H1 (cell line): ENCODE data around the gene SF3A2. TPM values are rescaled to one million over a fixed set of nuclear protein-coding genes. Genes with fewer than 3 reads are reported as not detected.

Experiments used
- CTCF ChIA-PET: fragments of 300-600 bp; sonication (Branson Sonifier 250); formaldehyde crosslinking; loops from one replicate; lab custom pipeline; 2021; ENCODE audit not compliant: partially characterized antibody; lab: Charles Lee
- POLR2A ChIA-PET: fragments of 300-600 bp; sonication (Branson Sonifier 250); formaldehyde crosslinking; loops from one replicate; lab custom pipeline; 2021; ENCODE audit warnings: inconsistent platforms; ENCODE audit not compliant: partially characterized antibody; lab: Charles Lee
- DNase-seq, 2 experiments: peaks; one replicate each; pipeline versions ENCODE4 v3.0.0 to v3.0.0-alpha.2; 2010 to 2022; ENCODE audit warnings: low spot score in 2 of 2, low read depth in 1 of 2, mixed read lengths in 1 of 2
- FAIRE-seq: peaks from 2 replicates; lab custom pipeline; 2011; peaks lifted over from hg19 to GRCh38; lab: Jason Lieb, UNC
- H2AFZ ChIP-seq: 2 replicates; pipeline ENCODE4 v1.8.1; 2012; ENCODE audit warnings: low read length, inconsistent platforms
- H2AK5ac ChIP-seq: 2 replicates; pipeline ENCODE4 v1.6.1; 2013; ENCODE audit warnings: low read depth, low read length
- H2BK120ac ChIP-seq: replicated peaks from 2 replicates; pipeline ENCODE3; 2013; ENCODE audit warnings: low read depth, low read length, inconsistent platforms
- H2BK12ac ChIP-seq: 2 replicates; pipeline ENCODE4 v1.6.1; 2013; ENCODE audit warnings: low read depth, low read length
- H2BK15ac ChIP-seq: 2 replicates; pipeline ENCODE4 v1.6.1; 2013; ENCODE audit warnings: low read length
- H2BK20ac ChIP-seq: 2 replicates; pipeline ENCODE4 v1.6.1; 2013; ENCODE audit warnings: low read length
- H2BK5ac ChIP-seq: 2 replicates; pipeline ENCODE4 v1.6.1; 2013; ENCODE audit warnings: low read depth, low read length
- H3K14ac ChIP-seq: 2 replicates; pipeline ENCODE4 v1.6.1; 2013; ENCODE audit warnings: inconsistent platforms; ENCODE audit not compliant: insufficient read length
- H3K18ac ChIP-seq: 2 replicates; pipeline ENCODE4 v1.6.1; 2013; ENCODE audit warnings: low read length; ENCODE audit errors: extremely low read depth
- H3K23ac ChIP-seq: 2 replicates; pipeline ENCODE4 v1.6.1; 2013; ENCODE audit warnings: inconsistent platforms; ENCODE audit not compliant: insufficient read length
- H3K23me2 ChIP-seq: 2 replicates; pipeline ENCODE4 v1.6.1; 2013; ENCODE audit warnings: low read depth, low read length
- H3K27ac ChIP-seq: 2 replicates; pipeline ENCODE4 v1.6.1; 2011; ENCODE audit warnings: low read depth, low read length, inconsistent platforms
- H3K27me3 ChIP-seq, 4 experiments: replicated peaks in 1 of 4; 1 replicate in 1 of 4; 2 replicates in 3 of 4; pipeline versions ENCODE4 v1.6.1 to v1.8.1; 2011 to 2013; ENCODE audit warnings: low read length in 3 of 4, mild to moderate bottlenecking in 3 of 4, inconsistent platforms in 2 of 4, mixed read lengths in 2 of 4, moderate library complexity in 1 of 4; ENCODE audit not compliant: control insufficient read depth in 3 of 4, insufficient read depth in 3 of 4; ENCODE audit errors: extremely low read depth in 1 of 4
- H3K36me3 ChIP-seq, 4 experiments: 2 replicates each; pipeline versions ENCODE4 v1.6.1 to v1.8.1; 2011 to 2013; ENCODE audit warnings: mild to moderate bottlenecking in 4 of 4, low read length in 3 of 4, moderate library complexity in 2 of 4, control low read depth in 1 of 4, inconsistent platforms in 1 of 4; ENCODE audit not compliant: insufficient read depth in 4 of 4, control insufficient read depth in 2 of 4
- H3K4ac ChIP-seq: replicated peaks from 2 replicates; pipeline ENCODE3; 2013; ENCODE audit warnings: low read length, low read depth, mixed read lengths, inconsistent platforms; ENCODE audit not compliant: insufficient read length
- H3K4me1 ChIP-seq, 4 experiments: replicated peaks in 1 of 4; 1 replicate in 1 of 4; 2 replicates in 3 of 4; pipeline versions ENCODE4 v1.6.1 to v1.8.1; 2011 to 2013; ENCODE audit warnings: low read length in 3 of 4, inconsistent platforms in 2 of 4, mixed read lengths in 1 of 4; ENCODE audit not compliant: insufficient read depth in 4 of 4, control insufficient read depth in 3 of 4
- H3K4me2 ChIP-seq, 2 experiments: 2 replicates each; pipeline versions ENCODE4 v1.6.1 to v1.8.1; 2011 to 2013; ENCODE audit warnings: low read depth in 2 of 2, low read length in 2 of 2, control low read depth in 1 of 2, inconsistent platforms in 1 of 2, mild to moderate bottlenecking in 1 of 2; ENCODE audit not compliant: insufficient read depth in 1 of 2
- H3K4me3 ChIP-seq, 4 experiments: fragments of 200-600, 300-600 bp in 1 of 4; sonication (generic), shearing (Covaris generic), sonication (Bioruptor Twin) in 1 of 4; 2 replicates each; pipeline versions ENCODE4 v1.5.1 to v1.8.1; 2011 to 2016; ENCODE audit warnings: low read length in 4 of 4, low read depth in 3 of 4, control low read depth in 2 of 4, inconsistent platforms in 2 of 4, mild to moderate bottlenecking in 2 of 4, mixed read lengths in 1 of 4, moderate library complexity in 1 of 4; ENCODE audit not compliant: insufficient read depth in 2 of 4; ENCODE audit errors: extremely low read depth in 1 of 4
- H3K56ac ChIP-seq: replicated peaks from 2 replicates; pipeline ENCODE3; 2013; ENCODE audit warnings: low read depth, mild to moderate bottlenecking, mixed read lengths, low read length, inconsistent platforms; ENCODE audit not compliant: insufficient read length
- H3K79me1 ChIP-seq: 2 replicates; pipeline ENCODE4 v1.6.1; 2013; ENCODE audit warnings: low read depth, low read length, control low read depth
- H3K79me2 ChIP-seq, 2 experiments: 2 replicates each; pipeline versions ENCODE4 v1.6.1 to v1.8.1; 2012 to 2013; ENCODE audit warnings: low read length in 2 of 2, mild to moderate bottlenecking in 2 of 2, inconsistent platforms in 1 of 2; ENCODE audit not compliant: insufficient read depth in 2 of 2, control insufficient read depth in 1 of 2
- H3K9ac ChIP-seq, 4 experiments: replicated peaks in 1 of 4; 1 replicate in 1 of 4; 2 replicates in 3 of 4; pipeline versions ENCODE4 v1.6.1 to v1.8.1; 2011 to 2013; ENCODE audit warnings: low read depth in 3 of 4, low read length in 3 of 4, control low read depth in 2 of 4, mild to moderate bottlenecking in 2 of 4, moderate library complexity in 2 of 4, inconsistent platforms in 1 of 4; ENCODE audit errors: extremely low read depth in 1 of 4
- H3K9me3 ChIP-seq, 2 experiments: 2 replicates each; pipeline versions ENCODE4 v1.6.1 to v1.8.1; 2012 to 2013; ENCODE audit warnings: mild to moderate bottlenecking in 2 of 2, moderate library complexity in 2 of 2, control low read depth in 1 of 2, inconsistent platforms in 1 of 2, low read depth in 1 of 2, low read length in 1 of 2, mixed read lengths in 1 of 2; ENCODE audit not compliant: insufficient read depth in 2 of 2
- H4K20me1 ChIP-seq, 2 experiments: replicated peaks in 1 of 2; 2 replicates each; pipeline versions ENCODE3 to v1.8.1; 2011 to 2013; ENCODE audit warnings: inconsistent platforms in 2 of 2, low read length in 2 of 2, mild to moderate bottlenecking in 1 of 2; ENCODE audit not compliant: insufficient read depth in 2 of 2, control insufficient read depth in 1 of 2
- H4K5ac ChIP-seq: 2 replicates; pipeline ENCODE4 v1.6.1; 2013; ENCODE audit warnings: low read length, low read depth, mixed read lengths, inconsistent platforms; ENCODE audit not compliant: insufficient read length
- H4K8ac ChIP-seq: 2 replicates; pipeline ENCODE4 v1.8.0; 2013; ENCODE audit warnings: mild to moderate bottlenecking, moderate library complexity, low read length, inconsistent platforms; ENCODE audit not compliant: insufficient read depth; ENCODE audit errors: extremely low read depth
- H4K91ac ChIP-seq: replicated peaks from 2 replicates; pipeline ENCODE3; 2013; ENCODE audit warnings: low read length, mixed read lengths, inconsistent platforms; ENCODE audit not compliant: insufficient read length
- CBX5 ChIP-seq: fragments of 300-800, 300-1000 bp; sonication (generic); IDR thresholded peaks from 2 replicates; pipeline ENCODE4 v1.7.1; 2016; ENCODE audit warnings: antibody characterized with exemption, low read length, low read depth
- RNF2 ChIP-seq: fragments of 200-900, 300-1000 bp; sonication (generic); IDR thresholded peaks from 2 replicates; pipeline ENCODE4 v1.7.1; 2016; ENCODE audit warnings: borderline replicate concordance, low read depth, mild to moderate bottlenecking, antibody characterized with exemption, low read length; ENCODE audit not compliant: poor library complexity, severe bottlenecking; ENCODE audit errors: missing control alignments
- TBP ChIP-seq: IDR thresholded peaks from 2 replicates; pipeline ENCODE4 v1.6.1; 2011; ENCODE audit warnings: low read depth, low read length, improper control_type of control experiment
- WGBS, 2 experiments: shearing (Covaris generic) in 1 of 2; methylation state at CpG; one replicate each; pipeline versions ENCODE4 v1.1.6 to v1.1.7; 2013 to 2015; ENCODE audit warnings: low lambda C conversion rate in 2 of 2, mixed read lengths in 2 of 2, inconsistent platforms in 1 of 2, low coverage in 1 of 2, missing lambda C conversion rate in 1 of 2; ENCODE audit not compliant: insufficient replicate concordance in 2 of 2, insufficient coverage in 1 of 2, insufficient read length in 1 of 2; ENCODE audit errors: extremely low coverage in 1 of 2, missing lambda C conversion rate in 1 of 2; 5-methylcytosine and 5-hydroxymethylcytosine counted together
- polyA plus RNA-seq, 7 experiments: library from polyadenylated mRNA; depleted of rRNA in 3 of 7; stranded (reverse) in 5 of 7; unstranded in 2 of 7; fragments of >200 nt in 5 of 7; fragments of 200-250 nt in 2 of 7; gene quantifications; 1 replicate in 5 of 7; 2 replicates in 1 of 7; 4 replicates in 1 of 7; pipeline versions ENCODE4 v1.2.1 to v1.2.3, GENCODE V29; 2011 to 2013; ENCODE audit warnings: missing spikeins in 2 of 7, mixed read lengths in 2 of 7
- total RNA-seq: library from RNA; stranded (reverse); fragmentation: NEBNext Ultra II Directional; extraction: Animal tissue kit (Norgen Biotek cat#: 25700); gene quantifications from 2 replicates; pipeline ENCODE4 v1.2.1, GENCODE V29; 2021

SF3A2 gene
- total and polyA plus RNA-seq, 2 of the 8 experiments (the other 6 are each of a cell fraction or from before 2014, with no cell fraction given): 15.3 to 146 TPM

DNA sequence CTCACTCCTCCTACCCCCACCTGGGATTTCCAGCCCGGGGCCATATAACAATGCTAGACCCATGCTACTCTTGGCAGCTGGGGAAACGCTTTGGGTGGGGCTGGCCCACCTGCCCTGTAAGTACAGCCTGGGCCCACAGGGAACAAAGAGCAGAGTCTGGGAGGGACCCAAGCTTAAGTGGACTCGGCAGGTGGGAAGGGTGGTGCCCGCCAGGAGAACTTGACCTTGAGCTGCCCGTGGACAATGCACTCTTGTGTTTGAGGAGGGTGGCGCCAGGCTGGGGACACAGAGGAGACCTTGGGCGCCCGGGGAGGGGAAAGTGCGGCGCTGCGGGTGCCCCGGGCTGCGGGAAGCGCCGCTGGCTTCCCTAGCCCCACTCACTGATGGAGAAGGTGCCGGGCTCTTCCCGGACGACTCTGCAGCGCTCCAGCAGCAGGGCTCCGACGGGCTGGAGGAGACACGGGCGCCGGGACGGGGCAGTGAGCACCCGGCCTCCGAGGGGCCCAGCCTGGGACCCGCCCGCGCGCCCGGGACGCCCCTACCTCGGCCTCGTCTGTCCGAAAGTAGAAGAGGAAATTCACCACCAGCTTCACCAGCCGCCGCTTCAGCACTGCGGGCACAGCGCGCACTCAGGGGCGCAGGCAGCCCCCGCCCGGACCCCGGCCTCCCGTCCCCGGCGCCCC is 1.1 kb upstream of the SF3A2 start:
- H4K20me1 ChIP-seq: peaks cover 10 to 26% of the 10 kb centered on the region in 2 experiments
- no peak overlapping the region for H3K14ac ChIP-seq
- H2BK120ac ChIP-seq: no peak overlapping the region
- peak overlapping the region; percentile 56 to 86 (median 79) for H3K4me3 ChIP-seq
- 3% methylated on average over 28 of the region's 48 CpGs; no CpG with 5 or more reads in 1 of the 2 experiments for WGBS, 2 experiments
- peaks cover 13% of the 10 kb centered on the region for H3K79me1 ChIP-seq
- H3K9ac ChIP-seq: peak overlapping the region; percentile 53 to 93 (median 78); a peak in 6 of 7 replicates
- POLR2A ChIA-PET: interaction anchor here (0.7 to 4.7 kb wide), 20 partner anchors 9 to 150 kb away, joined by 3 to 52 read pairs (median 3); partner anchors contain the start of genes AMH and DOT1L
- H2AK5ac ChIP-seq: no peak overlapping the region; the same call in 1 of the 2 replicates
- peak overlapping the region; percentile 86; the same call in 1 of the 2 replicates for H4K8ac ChIP-seq
- H3K4me1 ChIP-seq: peaks cover 0 to 19% (median 10%) of the 10 kb centered on the region in 4 experiments; a peak in 6 of 7 replicates
- DNase-seq (peak in 1 of 2 experiments; percentile 62), FAIRE-seq (no peak)
- peak overlapping the region; percentile 69 to 93 for H3K4me2 ChIP-seq
- H2BK5ac ChIP-seq: no peak overlapping the region
- no peak overlapping the region for H2AFZ ChIP-seq
- CTCF ChIA-PET: interaction anchor here (0.7 to 1.5 kb wide), 15 partner anchors 10 to 90 kb away, joined by 3 to 8 read pairs (median 4); no protein-coding TSS in a partner anchor
- H3K23me2 ChIP-seq: peaks cover 9% of the 10 kb centered on the region; the same call in 1 of the 2 replicates
- H3K4ac ChIP-seq: no peak overlapping the region
- no peak overlapping the region for H3K23ac ChIP-seq
- no peak overlapping the region for H2BK15ac ChIP-seq
- peak overlapping the region; percentile 95 for H3K18ac ChIP-seq
- peak overlapping the region; percentile 34 for H4K91ac ChIP-seq
- no peaks in the 10 kb centered on the region for H3K27me3 ChIP-seq
- no peak for TF ChIP-seq RNF2
- TF ChIP-seq TBP: no peak
- TF ChIP-seq CBX5: no peak
- H3K36me3 ChIP-seq: peaks cover 0 to 15% (median 7%) of the 10 kb centered on the region in 4 experiments; a peak in 5 of 8 replicates
- no peaks in the 10 kb centered on the region for H3K9me3 ChIP-seq
- 0 out of 2 replicates have a peak overlapping the region, but pooled peaks have one; percentile 22 for H3K27ac ChIP-seq
- H2BK20ac ChIP-seq: no peak overlapping the region
- H3K79me2 ChIP-seq: peaks cover 25 to 50% of the 10 kb centered on the region in 2 experiments
- H4K5ac ChIP-seq: peak overlapping the region; percentile 70
- H3K56ac ChIP-seq: peak overlapping the region; percentile 69
- H2BK12ac ChIP-seq: no peak overlapping the region
